ENCODE measurements around the gene ATP4A. TPM values are rescaled to one million over a fixed set of nuclear protein-coding genes. Genes with fewer than 3 reads are reported as not detected.

Gene ATP4A
- total and polyA plus RNA-seq, 9 of the 15 experiments (the other 6 are each of a cell fraction or from before 2014, with no cell fraction given), result 0.15 TPM; not detected in 8

Other genes with a start within 250 kb of the ATP4A start
Only the 7 nearest of the 26 such genes appear.
- gene DMKN, start 50.0 kb downstream of the ATP4A start, total RNA-seq (2014; rRNA removed), result not detected in 2 replicates
- gene DMKN, start 50.0 kb downstream of the ATP4A start, total RNA-seq (2014; rRNA removed; fragmentation: Illumina TruSeq; extraction: Trizol), result not detected in 2 replicates
- gene DMKN, start 50.0 kb downstream of the ATP4A start, total RNA-seq (2015; rRNA removed; fragmentation: Illumina TruSeq; extraction: Trizol), result not detected in 2 replicates
- 0.53 TPM in 1 of 2 replicates, not detected in the other for gene DMKN, start 50.0 kb downstream of the ATP4A start, total RNA-seq (2021)
- 0.36 and 0.65 TPM in 2 replicates for gene DMKN, start 50.0 kb downstream of the ATP4A start, polyA plus RNA-seq (2011; rRNA removed)
- not detected in 2 replicates for gene DMKN, start 50.0 kb downstream of the ATP4A start, polyA plus RNA-seq (2014; fragmentation: Illumina TruSeq; extraction: Trizol)
- gene DMKN, start 50.0 kb downstream of the ATP4A start, polyA plus RNA-seq (2014; fragmentation: Nextera tagmentation; extraction: Ambion mirVana), result not detected
- not detected in 2 replicates for gene DMKN, start 50.0 kb downstream of the ATP4A start, polyA plus RNA-seq (2014; rRNA removed)
- gene SBSN, start 35.3 kb downstream of the ATP4A start, total RNA-seq (2014; rRNA removed), result 0.05 TPM in 1 of 2 replicates, not detected in the other
- not detected in 2 replicates for gene SBSN, start 35.3 kb downstream of the ATP4A start, total RNA-seq (2014; rRNA removed; fragmentation: Illumina TruSeq; extraction: Trizol)
- gene SBSN, start 35.3 kb downstream of the ATP4A start, total RNA-seq (2015; rRNA removed; fragmentation: Illumina TruSeq; extraction: Trizol), result not detected in 2 replicates
- not detected in 2 replicates for gene SBSN, start 35.3 kb downstream of the ATP4A start, total RNA-seq (2021)
- not detected in 2 replicates for gene SBSN, start 35.3 kb downstream of the ATP4A start, polyA plus RNA-seq (2011; rRNA removed)
- gene SBSN, start 35.3 kb downstream of the ATP4A start, polyA plus RNA-seq (2014; fragmentation: Illumina TruSeq; extraction: Trizol), result not detected in 2 replicates
- gene SBSN, start 35.3 kb downstream of the ATP4A start, polyA plus RNA-seq (2014; fragmentation: Nextera tagmentation; extraction: Ambion mirVana), result not detected
- gene SBSN, start 35.3 kb downstream of the ATP4A start, polyA plus RNA-seq (2014; rRNA removed), result not detected in 2 replicates
- gene GAPDHS, start 30.2 kb downstream of the ATP4A start, total RNA-seq (2014; rRNA removed), result not detected in 2 replicates
- gene GAPDHS, start 30.2 kb downstream of the ATP4A start, total RNA-seq (2014; rRNA removed; fragmentation: Illumina TruSeq; extraction: Trizol), result not detected in 2 replicates
- gene GAPDHS, start 30.2 kb downstream of the ATP4A start, total RNA-seq (2015; rRNA removed; fragmentation: Illumina TruSeq; extraction: Trizol), result not detected in 2 replicates
- not detected in 2 replicates for gene GAPDHS, start 30.2 kb downstream of the ATP4A start, total RNA-seq (2021)
- gene GAPDHS, start 30.2 kb downstream of the ATP4A start, polyA plus RNA-seq (2011; rRNA removed), result 0.08 TPM in 1 of 2 replicates, not detected in the other
- gene GAPDHS, start 30.2 kb downstream of the ATP4A start, polyA plus RNA-seq (2014; fragmentation: Illumina TruSeq; extraction: Trizol), result not detected in 2 replicates
- not detected for gene GAPDHS, start 30.2 kb downstream of the ATP4A start, polyA plus RNA-seq (2014; fragmentation: Nextera tagmentation; extraction: Ambion mirVana)
- gene GAPDHS, start 30.2 kb downstream of the ATP4A start, polyA plus RNA-seq (2014; rRNA removed), result 0.12 TPM in 1 of 2 replicates, not detected in the other
- gene TMEM147, start 18.0 kb downstream of the ATP4A start, total RNA-seq (2014; rRNA removed), result 161 and 202 TPM in 2 replicates
- 101 and 120 TPM in 2 replicates for gene TMEM147, start 18.0 kb downstream of the ATP4A start, total RNA-seq (2014; rRNA removed; fragmentation: Illumina TruSeq; extraction: Trizol)
- 124 and 134 TPM in 2 replicates for gene TMEM147, start 18.0 kb downstream of the ATP4A start, total RNA-seq (2015; rRNA removed; fragmentation: Illumina TruSeq; extraction: Trizol)
- 142 and 162 TPM in 2 replicates for gene TMEM147, start 18.0 kb downstream of the ATP4A start, total RNA-seq (2021)
- 189 and 205 TPM in 2 replicates for gene TMEM147, start 18.0 kb downstream of the ATP4A start, polyA plus RNA-seq (2011; rRNA removed)
- 156 and 158 TPM in 2 replicates for gene TMEM147, start 18.0 kb downstream of the ATP4A start, polyA plus RNA-seq (2014; fragmentation: Illumina TruSeq; extraction: Trizol)
- gene TMEM147, start 18.0 kb downstream of the ATP4A start, polyA plus RNA-seq (2014; fragmentation: Nextera tagmentation; extraction: Ambion mirVana), result 10 to 100 TPM; 73.8 to 78.2 TPM
- gene TMEM147, start 18.0 kb downstream of the ATP4A start, polyA plus RNA-seq (2014; rRNA removed), result 194 and 231 TPM in 2 replicates
- not detected in 2 replicates for gene PMIS2, start 22.5 kb upstream of the ATP4A start, total RNA-seq (2014; rRNA removed)
- not detected in 2 replicates for gene PMIS2, start 22.5 kb upstream of the ATP4A start, total RNA-seq (2014; rRNA removed; fragmentation: Illumina TruSeq; extraction: Trizol)
- gene PMIS2, start 22.5 kb upstream of the ATP4A start, total RNA-seq (2015; rRNA removed; fragmentation: Illumina TruSeq; extraction: Trizol), result not detected in 2 replicates
- gene PMIS2, start 22.5 kb upstream of the ATP4A start, total RNA-seq (2021), result not detected in 2 replicates
- gene PMIS2, start 22.5 kb upstream of the ATP4A start, polyA plus RNA-seq (2011; rRNA removed), result not detected in 2 replicates
- not detected in 2 replicates for gene PMIS2, start 22.5 kb upstream of the ATP4A start, polyA plus RNA-seq (2014; fragmentation: Illumina TruSeq; extraction: Trizol)
- gene PMIS2, start 22.5 kb upstream of the ATP4A start, polyA plus RNA-seq (2014; fragmentation: Nextera tagmentation; extraction: Ambion mirVana), result not detected
- not detected in 2 replicates for gene PMIS2, start 22.5 kb upstream of the ATP4A start, polyA plus RNA-seq (2014; rRNA removed)
- 34.1 and 42.5 TPM in 2 replicates for gene HAUS5, start 49.1 kb upstream of the ATP4A start, total RNA-seq (2014; rRNA removed)
- 9.0 and 10.9 TPM in 2 replicates for gene HAUS5, start 49.1 kb upstream of the ATP4A start, total RNA-seq (2014; rRNA removed; fragmentation: Illumina TruSeq; extraction: Trizol)
- gene HAUS5, start 49.1 kb upstream of the ATP4A start, total RNA-seq (2015; rRNA removed; fragmentation: Illumina TruSeq; extraction: Trizol), result 11.3 and 12.1 TPM in 2 replicates
- 38.1 and 41.3 TPM in 2 replicates for gene HAUS5, start 49.1 kb upstream of the ATP4A start, total RNA-seq (2021)
- 14.2 and 19.9 TPM in 2 replicates for gene HAUS5, start 49.1 kb upstream of the ATP4A start, polyA plus RNA-seq (2011; rRNA removed)
- 14.8 and 20.5 TPM in 2 replicates for gene HAUS5, start 49.1 kb upstream of the ATP4A start, polyA plus RNA-seq (2014; fragmentation: Illumina TruSeq; extraction: Trizol)
- 1 to 10 TPM; 3.5 to 4.1 TPM for gene HAUS5, start 49.1 kb upstream of the ATP4A start, polyA plus RNA-seq (2014; fragmentation: Nextera tagmentation; extraction: Ambion mirVana)
- 37.8 and 38.3 TPM in 2 replicates for gene HAUS5, start 49.1 kb upstream of the ATP4A start, polyA plus RNA-seq (2014; rRNA removed)
- 132 and 171 TPM in 2 replicates for gene RBM42, start 65.4 kb upstream of the ATP4A start, total RNA-seq (2014; rRNA removed)
- 12.7 and 20.7 TPM in 2 replicates for gene RBM42, start 65.4 kb upstream of the ATP4A start, total RNA-seq (2014; rRNA removed; fragmentation: Illumina TruSeq; extraction: Trizol)
- 46.4 and 51.5 TPM in 2 replicates for gene RBM42, start 65.4 kb upstream of the ATP4A start, total RNA-seq (2015; rRNA removed; fragmentation: Illumina TruSeq; extraction: Trizol)
- gene RBM42, start 65.4 kb upstream of the ATP4A start, total RNA-seq (2021), result 145 and 149 TPM in 2 replicates
- 31.8 and 46.6 TPM in 2 replicates for gene RBM42, start 65.4 kb upstream of the ATP4A start, polyA plus RNA-seq (2011; rRNA removed)
- 32.4 and 69.0 TPM in 2 replicates for gene RBM42, start 65.4 kb upstream of the ATP4A start, polyA plus RNA-seq (2014; fragmentation: Illumina TruSeq; extraction: Trizol)
- 1 to 10 TPM; 5.7 to 8.2 TPM for gene RBM42, start 65.4 kb upstream of the ATP4A start, polyA plus RNA-seq (2014; fragmentation: Nextera tagmentation; extraction: Ambion mirVana)
- 96.7 and 123 TPM in 2 replicates for gene RBM42, start 65.4 kb upstream of the ATP4A start, polyA plus RNA-seq (2014; rRNA removed)

Measured in K562 (cell line).